Glomerular visceral epithelial cell (primary cell): Measurements from ENCODE around the gene STH.

Experiments
- DNase-seq: peaks from one replicate; pipeline ENCODE4 v3.0.0-alpha.2; 2016; ENCODE audit errors: extremely low spot score

Gene STH

GRCh38 chr17:45967378-45967777 is 31.7 kb upstream of the STH start:
- no peak for DNase-seq

- no peak for DNase-seq
These were observed 30.3 kb upstream of the STH start for GRCh38 chr17:45968732-45969131.

DNA sequence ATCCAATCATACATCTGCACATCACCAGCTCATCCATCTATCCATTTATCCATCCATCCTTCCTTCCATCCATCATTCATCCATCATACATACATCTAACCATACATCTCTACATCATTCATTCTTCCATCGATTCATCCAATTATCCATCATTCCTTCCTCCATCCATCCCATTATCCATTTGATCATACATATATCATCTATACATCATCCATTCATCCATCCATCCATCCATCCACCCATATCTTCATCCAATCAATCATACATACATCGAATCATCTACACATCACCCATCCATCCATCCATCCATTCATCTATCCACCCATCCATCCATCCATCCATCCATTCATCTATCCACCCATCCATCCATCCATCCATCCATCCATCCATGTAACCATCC is 29.3 kb upstream of the STH start:
- no peak for DNase-seq

- no peak for DNase-seq
These were observed 28.4 kb upstream of the STH start for GRCh38 chr17:45970659-45971058.

DNA sequence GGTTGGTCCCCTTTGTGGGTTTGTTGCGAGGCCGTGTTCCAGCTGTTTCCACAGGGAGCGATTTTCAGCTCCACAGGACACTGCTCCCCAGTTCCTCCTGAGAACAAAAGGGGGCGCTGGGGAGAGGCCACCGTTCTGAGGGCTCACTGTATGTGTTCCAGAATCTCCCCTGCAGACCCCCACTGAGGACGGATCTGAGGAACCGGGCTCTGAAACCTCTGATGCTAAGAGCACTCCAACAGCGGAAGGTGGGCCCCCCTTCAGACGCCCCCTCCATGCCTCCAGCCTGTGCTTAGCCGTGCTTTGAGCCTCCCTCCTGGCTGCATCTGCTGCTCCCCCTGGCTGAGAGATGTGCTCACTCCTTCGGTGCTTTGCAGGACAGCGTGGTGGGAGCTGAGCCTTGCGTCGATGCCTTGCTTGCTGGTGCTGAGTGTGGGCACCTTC is 27.3 kb upstream of the STH start:
- DNase-seq = no peak

DNA sequence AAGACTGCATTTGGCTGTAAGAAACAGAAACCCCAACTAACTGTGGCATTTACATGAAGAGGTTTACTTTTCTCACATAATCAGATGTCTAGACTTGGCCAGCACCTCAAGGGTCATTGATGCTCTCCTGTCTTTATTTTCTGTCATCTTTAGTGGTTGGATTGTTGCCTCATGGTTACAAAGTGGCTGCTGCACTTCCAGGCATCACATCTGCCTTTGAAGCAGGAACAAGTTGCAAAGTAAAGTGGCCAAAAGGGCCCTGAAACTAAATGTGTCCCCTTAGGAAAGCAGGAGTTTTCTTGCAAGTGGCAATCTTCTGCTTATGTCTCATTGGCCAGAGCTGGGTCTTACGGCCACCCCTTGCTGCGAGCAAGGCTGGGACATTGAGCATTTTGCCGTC is 26.5 kb upstream of the STH start:
- DNase-seq = no peak

DNA sequence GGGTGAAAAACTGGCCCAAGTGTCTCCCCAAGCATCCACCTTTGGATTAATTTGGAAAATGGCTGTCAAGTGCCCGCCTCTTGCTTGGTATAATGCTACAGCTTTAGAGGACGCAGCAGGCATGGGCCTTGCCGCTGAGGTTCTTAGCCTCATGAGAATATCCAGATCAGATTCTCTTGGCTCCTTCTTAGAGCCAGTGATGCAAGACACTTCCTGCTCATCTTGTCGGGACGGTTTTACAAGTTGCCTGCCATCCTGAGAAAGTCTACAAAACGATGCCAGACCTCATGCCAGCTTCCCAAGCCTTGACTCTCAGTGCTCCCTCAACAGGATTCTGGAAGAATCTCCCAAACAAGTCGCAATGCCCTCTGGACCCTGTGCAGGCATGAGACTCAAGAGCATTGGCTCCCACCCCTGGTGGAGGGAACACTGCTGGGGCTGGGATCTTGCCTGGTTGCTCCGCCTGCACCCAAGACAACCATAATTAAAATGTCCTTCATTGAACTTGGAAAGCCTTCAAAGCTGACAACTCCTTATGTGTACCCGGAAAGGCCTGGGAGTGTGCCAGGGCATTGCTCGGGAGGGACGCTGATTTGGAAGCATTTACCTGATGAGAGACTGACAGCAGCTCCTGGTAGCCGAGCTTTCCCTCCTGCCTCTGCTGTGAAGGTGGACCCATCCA is 25.8 kb upstream of the STH start:
- DNase-seq = no peak

- DNase-seq = no peak
These were observed 24.8 kb upstream of the STH start for GRCh38 chr17:45973946-45974859.

DNA sequence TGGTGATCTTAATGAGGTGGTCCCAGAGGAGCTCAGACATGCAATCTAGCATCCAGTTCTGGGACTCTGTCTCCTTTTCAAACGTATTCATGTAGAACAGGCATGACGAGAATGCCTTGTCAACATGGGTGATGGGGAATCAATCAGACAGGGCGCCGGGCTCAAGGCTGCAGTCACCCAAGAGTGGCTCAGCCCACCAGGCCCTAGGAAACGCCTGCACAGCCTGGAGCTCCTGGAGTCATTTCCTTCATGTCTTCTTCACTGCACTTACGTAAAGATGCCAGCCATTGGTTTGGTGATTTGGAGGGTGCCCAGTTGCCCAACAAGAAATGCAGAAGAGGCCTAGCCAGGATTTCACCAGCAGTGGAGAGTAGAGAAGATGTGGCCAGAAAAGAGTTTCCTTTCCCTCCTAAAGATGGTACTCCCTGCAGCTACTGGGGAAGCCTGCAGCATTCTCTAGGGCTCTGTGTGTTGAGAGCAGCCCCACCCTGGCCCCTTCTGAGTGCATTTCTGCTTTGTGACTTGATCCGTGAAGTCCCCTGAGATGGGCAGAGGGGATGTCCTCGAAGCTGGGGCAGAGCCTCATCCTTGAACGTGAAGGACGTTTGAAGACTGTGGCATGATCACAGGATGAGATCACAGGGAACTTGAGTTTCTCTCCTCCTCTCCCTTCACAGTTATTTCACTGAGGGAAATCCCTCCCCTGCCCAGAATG is 24.0 kb upstream of the STH start:
- DNase-seq = no peak

DNA sequence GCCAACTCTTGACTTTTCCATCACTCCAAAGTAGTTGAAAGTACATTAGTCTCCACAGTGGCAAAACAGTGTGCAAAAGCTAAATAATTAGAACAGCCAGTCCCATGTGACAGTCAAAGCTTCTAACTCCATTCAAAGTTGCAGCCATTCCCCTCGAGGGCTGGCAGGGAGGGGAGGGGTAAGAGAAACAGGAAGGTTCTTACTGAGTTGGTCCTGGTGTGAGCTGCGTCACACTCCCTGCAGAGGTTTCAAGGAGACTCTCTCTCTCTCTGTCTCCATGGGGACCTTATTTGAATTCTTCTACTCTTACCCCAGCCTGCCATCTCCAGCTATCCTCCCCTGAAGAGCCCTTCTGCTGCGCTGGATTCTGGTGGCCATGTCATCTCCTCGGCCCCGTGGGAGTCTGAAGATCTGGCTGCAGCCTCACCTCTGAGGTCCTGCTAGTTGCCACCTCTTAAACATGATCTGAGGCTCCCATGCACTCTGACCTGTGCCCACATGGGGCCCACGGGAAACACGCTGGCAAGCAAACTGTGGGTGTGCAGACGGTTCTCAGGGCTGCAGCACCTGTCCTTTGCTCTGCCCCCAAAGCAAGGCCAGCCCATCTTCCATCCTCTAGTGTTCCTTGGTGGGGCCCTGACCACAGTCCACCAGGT is 23.3 kb upstream of the STH start:
- no peak for DNase-seq

DNA sequence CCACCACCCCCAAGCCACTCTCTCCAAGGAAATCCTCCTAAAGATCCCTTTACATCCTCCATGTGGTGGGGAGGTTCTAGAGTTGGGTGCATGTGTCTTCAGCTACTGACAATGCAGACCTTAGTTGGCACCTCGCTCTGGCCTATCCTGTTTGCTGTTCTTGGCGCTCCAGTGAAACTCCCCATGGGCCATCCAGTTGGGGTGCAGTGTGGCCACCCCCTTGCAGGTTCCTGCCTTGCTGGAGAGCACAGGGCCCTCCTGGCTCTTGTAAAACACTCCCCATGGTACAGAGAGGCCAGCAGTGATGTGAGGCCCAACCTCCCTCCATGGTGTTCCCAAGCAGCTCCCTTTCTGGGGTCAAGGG is 22.7 kb upstream of the STH start:
- DNase-seq = no peak

DNA sequence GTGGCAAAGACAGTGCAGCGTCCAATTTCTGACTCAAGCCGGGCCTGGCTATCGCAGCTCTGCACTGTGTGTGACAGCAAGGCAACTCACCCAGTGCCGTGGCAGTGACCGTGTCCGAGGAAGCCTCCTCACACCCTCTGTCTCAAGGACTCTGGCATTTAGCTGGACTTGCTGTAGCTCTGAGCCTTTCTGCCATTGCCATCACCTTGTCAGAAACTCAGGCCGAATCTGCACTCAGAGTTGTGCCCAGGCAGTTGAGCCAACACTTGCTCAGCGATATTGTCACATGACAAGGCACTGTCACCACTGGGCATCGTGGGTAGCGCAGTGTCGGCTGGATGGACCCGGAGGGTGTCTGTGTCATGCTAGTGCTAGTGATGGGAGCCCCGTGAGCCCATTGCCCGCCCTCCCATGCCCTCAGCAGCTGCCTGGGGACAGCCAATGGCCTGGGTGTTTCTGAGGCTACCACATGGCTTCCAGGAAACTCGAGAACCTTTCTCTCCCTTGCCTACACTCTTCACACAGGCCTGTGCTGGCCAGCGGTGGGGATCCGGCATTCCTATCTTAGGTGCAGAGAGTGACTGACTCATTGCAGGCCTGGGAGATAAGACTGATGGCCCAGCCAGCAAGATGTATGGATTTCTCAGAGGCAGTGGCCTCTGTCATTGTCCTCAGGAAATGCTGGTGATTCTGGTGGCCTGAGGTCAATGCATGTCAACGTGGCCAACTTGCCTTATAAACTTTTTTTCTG is 22.1 kb upstream of the STH start:
- DNase-seq = no peak

GRCh38 chr17:45977506-45977824 is 21.6 kb upstream of the STH start:
- no peak for DNase-seq

GRCh38 chr17:45977976-45978626 is 20.9 kb upstream of the STH start:
- no peak for DNase-seq

DNA sequence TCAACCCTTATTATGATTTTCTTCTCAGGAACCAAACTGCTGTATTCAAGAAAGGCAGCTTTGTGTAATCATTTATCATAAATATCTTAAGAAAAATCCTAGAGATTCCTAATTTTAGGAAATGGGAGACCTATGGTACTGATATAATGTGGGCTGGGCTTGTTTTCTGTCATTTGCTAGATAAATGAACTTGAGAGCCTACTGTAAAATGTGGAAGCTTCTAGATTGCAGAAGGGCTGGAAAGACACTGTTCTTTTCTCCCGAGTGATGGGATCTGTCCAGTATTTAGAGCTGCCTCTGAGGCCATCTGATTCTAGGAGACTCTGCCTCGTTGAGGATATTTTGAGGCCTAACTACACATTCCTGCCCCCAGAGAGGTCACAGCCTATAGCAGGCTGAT is 19.9 kb upstream of the STH start:
- DNase-seq = no peak

GRCh38 chr17:45980855-45981254 is 18.2 kb upstream of the STH start:
- DNase-seq = no peak

GRCh38 chr17:45981306-45981705 is 17.7 kb upstream of the STH start:
- no peak for DNase-seq

DNA sequence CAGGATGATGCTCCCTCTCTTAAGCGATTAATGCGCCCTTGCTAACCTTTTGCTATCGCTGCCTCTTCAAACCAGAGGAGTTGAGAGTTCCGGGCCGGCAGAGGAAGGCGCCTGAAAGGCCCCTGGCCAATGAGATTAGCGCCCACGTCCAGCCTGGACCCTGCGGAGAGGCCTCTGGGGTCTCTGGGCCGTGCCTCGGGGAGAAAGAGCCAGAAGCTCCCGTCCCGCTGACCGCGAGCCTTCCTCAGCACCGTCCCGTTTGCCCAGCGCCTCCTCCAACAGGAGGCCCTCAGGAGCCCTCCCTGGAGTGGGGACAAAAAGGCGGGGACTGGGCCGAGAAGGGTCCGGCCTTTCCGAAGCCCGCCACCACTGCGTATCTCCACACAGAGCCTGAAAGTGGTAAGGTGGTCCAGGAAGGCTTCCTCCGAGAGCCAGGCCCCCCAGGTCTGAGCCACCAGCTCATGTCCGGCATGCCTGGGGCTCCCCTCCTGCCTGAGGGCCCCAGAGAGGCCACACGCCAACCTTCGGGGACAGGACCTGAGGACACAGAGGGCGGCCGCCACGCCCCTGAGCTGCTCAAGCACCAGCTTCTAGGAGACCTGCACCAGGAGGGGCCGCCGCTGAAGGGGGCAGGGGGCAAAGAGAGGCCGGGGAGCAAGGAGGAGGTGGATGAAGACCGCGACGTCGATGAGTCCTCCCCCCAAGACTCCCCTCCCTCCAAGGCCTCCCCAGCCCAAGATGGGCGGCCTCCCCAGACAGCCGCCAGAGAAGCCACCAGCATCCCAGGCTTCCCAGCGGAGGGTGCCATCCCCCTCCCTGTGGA is 16.0 kb upstream of the STH start:
- no peak for DNase-seq

- no peak for DNase-seq
These were observed 15.3 kb upstream of the STH start for GRCh38 chr17:45983614-45984310.

DNA sequence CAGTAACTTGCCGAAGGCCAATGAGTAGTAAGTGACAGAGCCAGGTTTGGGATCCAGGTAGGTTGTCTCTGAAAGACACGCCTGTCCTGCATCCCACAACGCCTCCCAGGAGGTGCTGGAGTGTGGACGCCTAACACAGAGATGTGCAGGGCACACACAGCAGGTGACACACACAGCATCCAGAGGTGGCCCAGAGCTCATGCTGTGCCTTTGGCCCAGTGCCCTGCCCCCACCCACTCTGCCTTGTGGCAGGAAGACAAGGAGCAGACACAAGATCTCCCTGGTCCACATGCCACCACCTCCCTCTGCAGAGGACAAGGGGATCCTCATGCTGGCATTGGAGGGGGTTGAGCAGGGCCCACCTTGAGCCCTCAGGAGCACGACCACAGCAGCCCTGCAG is 14.7 kb upstream of the STH start:
- no peak for DNase-seq
